GM12874 (cell line): ENCODE results near the gene NUP93.

ENCODE experiments used
- CTCF ChIP-seq: IDR thresholded peaks from 2 replicates; pipeline ENCODE4 v1.5.1; 2011; ENCODE audit warnings: low read depth, mild to moderate bottlenecking, control low read depth, low read length, moderate library complexity; ENCODE audit not compliant: insufficient read depth

Gene NUP93

GRCh38 chr16:56874800-56875199, 144.9 kb downstream of the NUP93 start:
- no peak for TF ChIP-seq CTCF

GRCh38 chr16:56876048-56876447, 146.1 kb downstream of the NUP93 start:
- TF ChIP-seq CTCF = no peak

- no peak for TF ChIP-seq CTCF
These were observed 147.7 kb downstream of the NUP93 start for GRCh38 chr16:56877486-56878182.

GRCh38 chr16:56878282-56878854, 148.4 kb downstream of the NUP93 start:
- no peak for TF ChIP-seq CTCF

GRCh38 chr16:56879276-56879675, 149.3 kb downstream of the NUP93 start:
- TF ChIP-seq CTCF = no peak

- no peak for TF ChIP-seq CTCF
These were observed 150.2 kb downstream of the NUP93 start for GRCh38 chr16:56880176-56880575.

GRCh38 chr16:56880685-56881084, 150.8 kb downstream of the NUP93 start:
- no peak for TF ChIP-seq CTCF
